Neural cell (in vitro differentiated cells): ENCODE results near the gene ZNF93.

Source experiments
- CTCF ChIP-seq: fragments of 450-650 bp; IDR thresholded peaks from 2 replicates; pipeline ENCODE4 v1.5.1; 2014; ENCODE audit warnings: antibody characterized with exemption, mild to moderate bottlenecking, moderate library complexity; ENCODE audit not compliant: poor library complexity, severe bottlenecking
- EP300 ChIP-seq: fragments of 450-650 bp; conservative IDR thresholded peaks from 2 replicates; pipeline ENCODE4 v1.6.1; 2014; ENCODE audit warnings: antibody characterized with exemption, mild to moderate bottlenecking, moderate library complexity; ENCODE audit not compliant: poor library complexity, severe bottlenecking
- EZH2 ChIP-seq: fragments of 200-600, 300-800 bp; shearing (Covaris generic), sonication (generic); IDR thresholded peaks from 2 replicates; pipeline ENCODE4 v1.6.1; 2014; ENCODE audit warnings: antibody characterized with exemption, low read length, borderline replicate concordance, mild to moderate bottlenecking; ENCODE audit not compliant: insufficient read depth, poor library complexity, severe bottlenecking
- MXI1 ChIP-seq: fragments of 450-650 bp; conservative IDR thresholded peaks from 2 replicates; pipeline ENCODE4 v1.6.1; 2014; ENCODE audit warnings: antibody characterized with exemption, mild to moderate bottlenecking; ENCODE audit not compliant: poor library complexity, severe bottlenecking
- POLR2AphosphoS5 ChIP-seq: IDR thresholded peaks from 2 replicates; pipeline ENCODE4 v1.6.1; 2012
- RAD21 ChIP-seq: fragments of 450-650 bp; conservative IDR thresholded peaks from 2 replicates; pipeline ENCODE4 v1.6.1; 2014; ENCODE audit warnings: antibody characterized with exemption, mild to moderate bottlenecking, moderate library complexity
- TAF1 ChIP-seq: IDR thresholded peaks from 2 replicates; pipeline ENCODE4 v1.6.1; 2012; ENCODE audit warnings: low read depth

DNA sequence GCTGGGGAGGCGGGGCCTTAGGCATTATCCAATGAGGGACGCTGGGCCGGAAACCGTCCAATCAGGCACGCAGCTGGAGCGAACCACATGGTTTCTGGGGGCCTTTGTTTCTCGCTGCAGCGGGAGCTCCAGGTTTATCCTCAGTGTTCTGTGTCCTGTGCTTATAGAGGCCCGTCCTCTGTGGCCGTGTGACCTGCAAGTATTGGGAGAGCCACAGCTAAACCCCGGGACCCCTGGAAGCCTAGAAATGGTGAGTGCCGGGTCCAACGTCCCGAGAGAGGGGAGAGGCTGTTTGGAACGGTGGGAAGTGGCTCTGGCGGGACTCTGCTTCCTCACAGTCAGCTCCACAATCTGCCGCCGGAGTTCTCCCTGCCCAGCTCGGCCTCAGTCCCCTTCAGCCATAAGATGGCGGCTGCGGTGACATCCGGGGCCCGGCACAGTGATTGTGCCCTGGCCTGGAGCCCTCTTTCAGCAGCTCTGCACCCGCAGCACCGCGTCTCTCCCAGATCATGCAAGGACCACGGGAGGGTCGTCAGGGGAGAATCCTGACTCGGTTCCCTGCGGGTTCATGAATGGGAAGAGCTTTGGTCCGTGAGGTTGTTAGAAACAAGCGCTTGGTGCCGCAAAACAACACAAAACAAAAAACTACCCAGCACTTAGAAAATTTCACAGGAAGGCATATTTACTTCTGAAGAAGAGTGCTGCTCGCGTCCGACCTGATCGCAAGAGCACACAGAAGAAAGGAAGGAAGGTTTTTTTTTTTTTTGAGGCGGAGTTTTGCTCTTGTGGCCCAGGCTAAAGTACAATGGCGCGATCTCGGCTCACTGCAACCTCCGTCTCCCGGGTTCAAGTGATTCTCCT lies 34.8 kb upstream of the ZNF93 start, which contains the start of gene ZNF253:
- TF ChIP-seq EZH2: no peak
- TF ChIP-seq MXI1: peak; percentile 78
- TF ChIP-seq CTCF: no peak
- TF ChIP-seq POLR2AphosphoS5: peak; percentile 100
- TF ChIP-seq RAD21: peak; percentile 31
- peak; percentile 98 for TF ChIP-seq TAF1
- TF ChIP-seq EP300: peak; percentile 86
